ENCODE results near the gene PASD1. TPM values are rescaled to one million over a fixed set of nuclear protein-coding genes. Genes with fewer than 3 reads are reported as not detected.

PASD1 gene
- total RNA-seq, 1 experiment from 2014 or later = not detected

GRCh38 chrX:151523351-151523750, 40.1 kb upstream of the PASD1 start:
- no peak for ATAC-seq
- Histone ChIP-seq H3K4me3 (ENCODE audit: low read depth in 2 of 2, low read length in 2 of 2) (no peak overlapping the region), H3K4me1 (ENCODE audit: control insufficient read depth, insufficient read depth, low read length) (no peaks in the 10 kb centered on the region), H3K36me3 (ENCODE audit: control insufficient read depth, insufficient read depth, low read length) (no peaks in the 10 kb centered on the region), H3K9me3 (ENCODE audit: control insufficient read depth, insufficient read depth, low read depth, low read length) (no peaks in the 10 kb centered on the region), H3K27ac (ENCODE audit: low read length) (no peak overlapping the region), H3K27me3 (ENCODE audit: control insufficient read depth, insufficient read depth, low read length) (peaks cover 14% of the 10 kb centered on the region)
- intact Hi-C loops (cut with micrococcal nuclease; ENCODE audit: unreplicated experiment) = no loop called here
- BruUV-seq (replicated peaks) = no TSS peak
- TF ChIP-seq CTCF (IDR thresholded peaks at IDR 0.05) = no peak
- TF ChIP-seq SIN3A (IDR thresholded peaks at IDR 0.05; ENCODE audit: borderline replicate concordance, insufficient read depth, low read depth, low read length) = no peak
- TF ChIP-seq POLR2AphosphoS5 (IDR thresholded peaks at IDR 0.05; ENCODE audit: low read depth, low read length) = no peak
- TF ChIP-seq REST (IDR thresholded peaks at IDR 0.05; ENCODE audit: insufficient read depth in 1 of 2, low read depth in 2 of 2, low read length in 1 of 2) = no peak
- TF ChIP-seq TCF7L2 (IDR thresholded peaks at IDR 0.05; ENCODE audit: low read depth, low read length) = no peak
- ChIA-PET CTCF (no interaction called here), POLR2A (no interaction called here)
- in situ Hi-C loops (cut with HindIII; ENCODE audit: low pct_unique_long_range_greater_than_20kb, low sequenced_read_pairs) = no loop called here
- no peak for DNase-seq (ENCODE audit: low read depth, low spot score)

GRCh38 chrX:151536571-151536970, 26.9 kb upstream of the PASD1 start:
- in situ Hi-C loops (cut with HindIII; ENCODE audit: low pct_unique_long_range_greater_than_20kb, low sequenced_read_pairs) (no loop called here), intact Hi-C loops (cut with micrococcal nuclease; ENCODE audit: unreplicated experiment) (no loop called here)
- Histone ChIP-seq H3K27ac (ENCODE audit: low read length) (no peak overlapping the region), H3K9me3 (ENCODE audit: control insufficient read depth, insufficient read depth, low read depth, low read length) (no peaks in the 10 kb centered on the region), H3K27me3 (ENCODE audit: control insufficient read depth, insufficient read depth, low read length) (no peaks in the 10 kb centered on the region), H3K4me1 (ENCODE audit: control insufficient read depth, insufficient read depth, low read length) (no peaks in the 10 kb centered on the region), H3K36me3 (ENCODE audit: control insufficient read depth, insufficient read depth, low read length) (no peaks in the 10 kb centered on the region), H3K4me3 (ENCODE audit: low read depth in 2 of 2, low read length in 2 of 2) (no peak overlapping the region)
- ChIA-PET CTCF (no interaction called here), POLR2A (no interaction called here)
- ATAC-seq = no peak
- no TSS peak for BruUV-seq (replicated peaks)
- no peak for DNase-seq (ENCODE audit: low read depth, low spot score)
- TF ChIP-seq TCF7L2 (IDR thresholded peaks at IDR 0.05; ENCODE audit: low read depth, low read length) = no peak
- TF ChIP-seq REST (IDR thresholded peaks at IDR 0.05; ENCODE audit: insufficient read depth in 1 of 2, low read depth in 2 of 2, low read length in 1 of 2) = no peak
- no peak for TF ChIP-seq POLR2AphosphoS5 (IDR thresholded peaks at IDR 0.05; ENCODE audit: low read depth, low read length)
- no peak for TF ChIP-seq CTCF (IDR thresholded peaks at IDR 0.05)
- TF ChIP-seq SIN3A (IDR thresholded peaks at IDR 0.05; ENCODE audit: borderline replicate concordance, insufficient read depth, low read depth, low read length) = no peak

Measured in Panc1 (cell line).